K562 (cell line): Measurements from ENCODE around the gene RAB31. TPM values are rescaled to one million over a fixed set of nuclear protein-coding genes. Genes with fewer than 3 reads are reported as not detected.

Experiments used
- ATAC-seq: fragments of 200-7000 bp; cut with Tn5 transposase; 3 replicates; pipeline ENCODE4 v1.9.1; 2020; ENCODE audit warnings: moderate library complexity
- BruUV-seq: library from RNA; stranded (reverse); fragments of 400-500 nt; replicated peaks from 2 replicates; lab custom pipeline; 2021; lab: Mats Ljungman, UMichigan
- CTCF ChIA-PET: fragments of 300-600 bp; formaldehyde crosslinking; extraction: SDS; loops from one replicate; lab custom pipeline; 2021; ENCODE audit warnings: low intra/inter-chr PET ratio; lab: Yijun Ruan, JAX
- POLR2A ChIA-PET: fragments of 300-600, 350-650 bp; sonication (Branson Sonifier 250); formaldehyde crosslinking; extraction: SDS; loops from one replicate; lab custom pipeline; 2021; ENCODE audit warnings: antibody characterized with exemption, inconsistent platforms; lab: Yijun Ruan, JAX
- DNase-seq, 4 experiments: peaks; one replicate each; pipeline versions ENCODE4 v3.0.0 to v3.0.0-alpha.2; 2011 to 2018; ENCODE audit warnings: low spot score in 3 of 4, mixed read lengths in 3 of 4; ENCODE audit errors: extremely low read depth in 1 of 4
- FAIRE-seq: peaks from 2 replicates; lab custom pipeline; 2011; peaks lifted over from hg19 to GRCh38; lab: Jason Lieb, UNC
- H2AFZ ChIP-seq: 2 replicates; pipeline ENCODE4 v1.6.0; 2011; ENCODE audit warnings: low read depth, low read length, control low read depth, inconsistent platforms
- H3K27ac ChIP-seq: fragments of 200-600 bp; 3 replicates; pipeline ENCODE4 v1.8.0; 2011; ENCODE audit warnings: low read depth, mild to moderate bottlenecking, control low read depth, inconsistent platforms, low read length, moderate library complexity, mixed read lengths; ENCODE audit errors: extremely low read depth
- H3K27me3 ChIP-seq, 2 experiments: fragments of 300-600 bp in 1 of 2; 2 replicates in 1 of 2; 3 replicates in 1 of 2; pipeline versions ENCODE4 v1.6.0 to v1.8.0; 2011; ENCODE audit warnings: inconsistent platforms in 2 of 2, low read length in 2 of 2, mild to moderate bottlenecking in 1 of 2, mixed read lengths in 1 of 2, moderate library complexity in 1 of 2; ENCODE audit not compliant: control insufficient read depth in 2 of 2, insufficient read depth in 2 of 2
- H3K36me3 ChIP-seq: fragments of 300-600 bp; 3 replicates; pipeline ENCODE4 v1.8.0; 2011; ENCODE audit warnings: mild to moderate bottlenecking, low read length, inconsistent platforms; ENCODE audit not compliant: control insufficient read depth, insufficient read depth
- H3K4me1 ChIP-seq, 2 experiments: fragments of 200-600 bp in 1 of 2; replicated peaks in 1 of 2; 2 replicates in 1 of 2; 3 replicates in 1 of 2; pipeline versions ENCODE4 v1.5.1 to v1.8.0; 2011; ENCODE audit warnings: inconsistent platforms in 2 of 2, low read length in 2 of 2, mild to moderate bottlenecking in 1 of 2, mixed read lengths in 1 of 2, moderate library complexity in 1 of 2; ENCODE audit not compliant: control insufficient read depth in 2 of 2, insufficient read depth in 2 of 2
- H3K4me2 ChIP-seq: 2 replicates; pipeline ENCODE4 v1.6.1; 2011; ENCODE audit warnings: low read length, control low read depth, inconsistent platforms, mixed read lengths; ENCODE audit not compliant: insufficient read depth
- H3K4me3 ChIP-seq: fragments of 200-600 bp; sonication (generic), shearing (Covaris generic); 2 replicates; pipeline ENCODE4 v1.5.1; 2016; ENCODE audit warnings: control low read depth, inconsistent platforms
- H3K79me2 ChIP-seq: fragments of 200-600 bp; 3 replicates; pipeline ENCODE4 v1.8.0; 2011; ENCODE audit warnings: low read length, inconsistent platforms; ENCODE audit not compliant: control insufficient read depth, insufficient read depth
- H3K9ac ChIP-seq, 2 experiments: 2 replicates each; pipeline versions ENCODE4 v1.6.0 to v1.6.1; 2011; ENCODE audit warnings: low read depth in 2 of 2, low read length in 2 of 2, control low read depth in 1 of 2, inconsistent platforms in 1 of 2, mild to moderate bottlenecking in 1 of 2, mixed read lengths in 1 of 2; ENCODE audit not compliant: insufficient read depth in 1 of 2
- H3K9me1 ChIP-seq: one replicate; pipeline ENCODE4 v1.6.0; 2011; ENCODE audit warnings: inconsistent platforms, mild to moderate bottlenecking, low read length, moderate library complexity; ENCODE audit not compliant: control insufficient read depth, insufficient read depth
- H3K9me3 ChIP-seq: replicated peaks from 2 replicates; pipeline ENCODE4 v1.5.1; 2011; ENCODE audit warnings: low read depth, low read length, inconsistent platforms; ENCODE audit not compliant: control insufficient read depth, insufficient read depth
- H4K20me1 ChIP-seq: replicated peaks from 2 replicates; pipeline ENCODE4 v1.6.1; 2011; ENCODE audit warnings: low read length, inconsistent platforms, mixed read lengths; ENCODE audit not compliant: control insufficient read depth, insufficient read depth
- FOXP1 ChIP-seq: sonication (generic); formaldehyde crosslinking; IDR thresholded peaks from 2 replicates; pipeline ENCODE4 v1.8.0; 2022; ENCODE audit warnings: mild to moderate bottlenecking, missing genetic modification reagents
- SMARCE1 ChIP-seq: fragments of 450-650 bp; IDR thresholded peaks from 2 replicates; pipeline ENCODE4 v1.7.1; 2016; ENCODE audit warnings: mild to moderate bottlenecking
- ZNF143 ChIP-seq: sonication (generic); formaldehyde crosslinking; IDR thresholded peaks from 2 replicates; pipeline ENCODE4 v1.9.0; 2022; ENCODE audit warnings: mild to moderate bottlenecking, missing genetic modification reagents
- ZNF431 ChIP-seq: sonication (generic); formaldehyde crosslinking; IDR thresholded peaks from 2 replicates; pipeline ENCODE4 v1.8.0; 2022; ENCODE audit warnings: mild to moderate bottlenecking, missing genetic modification reagents
- WGBS: fragments of 100-300 bp; shearing (Covaris generic); methylation state at CpG from one replicate; pipeline ENCODE4 v1.1.6; 2016; ENCODE audit warnings: low coverage, mixed read lengths; ENCODE audit not compliant: insufficient coverage; ENCODE audit errors: missing lambda C conversion rate; 5-methylcytosine and 5-hydroxymethylcytosine counted together
- in situ Hi-C: fragments of 300-500 bp; cut with MboI; formaldehyde crosslinking; loops from 4 replicates; pipeline ENCODE4 v1.15.0; 2018; ENCODE audit warnings: inconsistent platforms, mixed read lengths
- intact Hi-C: fragments of 100-400 bp; cut with micrococcal nuclease; formaldehyde crosslinking; loops from 2 replicates; pipeline ENCODE4 v1.14.2; 2022
- polyA plus RNA-seq, 8 experiments: library from polyadenylated mRNA; depleted of rRNA in 4 of 8; stranded (reverse) in 5 of 8; unstranded in 3 of 8; fragments of >200 nt; fragmentation: Nextera tagmentation in 2 of 8; fragmentation: Illumina TruSeq in 1 of 8; extraction: Ambion mirVana in 2 of 8; extraction: Trizol in 1 of 8; gene quantifications; 2 replicates each; pipeline versions ENCODE4 v1.2.1 to v1.2.3, GENCODE V29; 2011 to 2014; ENCODE audit warnings: inconsistent platforms in 1 of 8, missing spikeins in 1 of 8
- total RNA-seq, 7 experiments: library from RNA; depleted of rRNA in 6 of 7; stranded (reverse); fragments of >200 nt in 6 of 7; fragmentation: Illumina TruSeq in 2 of 7; extraction: Trizol in 2 of 7; gene quantifications; 2 replicates each; pipeline versions ENCODE4 v1.2.1 to v1.2.3, GENCODE V29; 2011 to 2021; ENCODE audit warnings: low replicate concordance in 1 of 7
- TF ChIP-seq, protein P1 (sequence below), 3 experiments: IDR thresholded peaks in 2 of 3; conservative IDR thresholded peaks in 1 of 3; 2 replicates each; pipeline ENCODE4 v1.5.1; 2011 to 2012; ENCODE audit warnings: low read length in 3 of 3, mild to moderate bottlenecking in 3 of 3, control low read depth in 2 of 3, improper control_type of control experiment in 1 of 3, inconsistent platforms in 1 of 3, low read depth in 1 of 3, mixed read lengths in 1 of 3, moderate library complexity in 1 of 3; ENCODE audit not compliant: insufficient read depth in 2 of 3
- TF ChIP-seq, protein P2 (sequence below): fragments of 450-650 bp; IDR thresholded peaks from 2 replicates; pipeline ENCODE4 v1.6.1; 2016; ENCODE audit warnings: antibody characterized with exemption
- TF ChIP-seq, protein P3 (sequence below): sonication (generic); formaldehyde crosslinking; IDR thresholded peaks from 2 replicates; pipeline ENCODE4 v1.8.0; 2023; ENCODE audit warnings: mild to moderate bottlenecking, missing genetic modification reagents

The RAB31 gene
- total and polyA plus RNA-seq, 9 of the 15 experiments (the other 6 are each of a cell fraction or from before 2014, with no cell fraction given), result 20.7 to 70.4 (median 41.3) TPM

DNA sequence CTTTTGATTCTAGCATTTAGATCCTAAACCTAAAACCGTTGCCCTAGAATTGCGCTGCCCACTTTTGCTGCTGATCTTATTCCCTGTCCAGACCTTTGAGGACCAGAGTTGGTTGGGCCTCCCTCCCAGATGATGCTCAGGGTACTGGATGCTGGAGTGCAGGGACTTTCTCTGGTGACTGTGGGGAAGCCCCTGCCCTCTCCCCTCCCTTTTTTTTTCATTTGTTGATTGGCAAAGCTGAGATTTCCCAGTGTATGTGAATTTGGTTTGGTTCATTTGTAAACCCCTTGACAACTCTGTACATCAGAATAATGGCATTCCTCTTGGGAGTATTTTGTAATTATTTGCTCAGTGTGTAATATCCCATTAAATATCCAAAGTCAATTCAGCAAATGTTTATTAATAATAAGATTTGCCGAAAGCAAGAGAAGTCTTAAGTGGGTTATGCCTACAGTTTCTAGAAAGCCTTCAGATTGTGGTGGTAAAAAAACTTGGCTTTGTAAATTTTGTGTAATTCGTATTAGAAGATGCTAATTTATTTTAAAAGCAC, 28.3 kb downstream of the RAB31 start:
- H2AFZ ChIP-seq, result no peak overlapping the region
- BruUV-seq, result no TSS peak
- H3K9ac ChIP-seq, result no peak overlapping the region
- no peak overlapping the region for H3K4me2 ChIP-seq
- no peaks in the 10 kb centered on the region for H3K9me1 ChIP-seq
- in situ Hi-C loops, result no loop called here
- peaks cover 6% of the 10 kb centered on the region; the same call in 1 of the 3 replicates for H3K79me2 ChIP-seq
- no peak for DNase-seq
- TF ChIP-seq ZNF143 (CRISPR knock-in tag) (no peak), ZNF431 (CRISPR knock-in tag) (no peak), FOXP1 (CRISPR knock-in tag) (no peak), SMARCE1 (no peak)
- TF ChIP-seq, protein P1, sequence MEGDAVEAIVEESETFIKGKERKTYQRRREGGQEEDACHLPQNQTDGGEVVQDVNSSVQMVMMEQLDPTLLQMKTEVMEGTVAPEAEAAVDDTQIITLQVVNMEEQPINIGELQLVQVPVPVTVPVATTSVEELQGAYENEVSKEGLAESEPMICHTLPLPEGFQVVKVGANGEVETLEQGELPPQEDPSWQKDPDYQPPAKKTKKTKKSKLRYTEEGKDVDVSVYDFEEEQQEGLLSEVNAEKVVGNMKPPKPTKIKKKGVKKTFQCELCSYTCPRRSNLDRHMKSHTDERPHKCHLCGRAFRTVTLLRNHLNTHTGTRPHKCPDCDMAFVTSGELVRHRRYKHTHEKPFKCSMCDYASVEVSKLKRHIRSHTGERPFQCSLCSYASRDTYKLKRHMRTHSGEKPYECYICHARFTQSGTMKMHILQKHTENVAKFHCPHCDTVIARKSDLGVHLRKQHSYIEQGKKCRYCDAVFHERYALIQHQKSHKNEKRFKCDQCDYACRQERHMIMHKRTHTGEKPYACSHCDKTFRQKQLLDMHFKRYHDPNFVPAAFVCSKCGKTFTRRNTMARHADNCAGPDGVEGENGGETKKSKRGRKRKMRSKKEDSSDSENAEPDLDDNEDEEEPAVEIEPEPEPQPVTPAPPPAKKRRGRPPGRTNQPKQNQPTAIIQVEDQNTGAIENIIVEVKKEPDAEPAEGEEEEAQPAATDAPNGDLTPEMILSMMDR (IDR thresholded peaks at IDR 0.05 in 2 of 3, conservative IDR thresholded peaks at IDR 0.05 in 1 of 3; ENCODE audit: insufficient read depth in 2 of 3, low read depth in 1 of 3, low read length in 3 of 3), result no peak
- TF ChIP-seq, protein P2, sequence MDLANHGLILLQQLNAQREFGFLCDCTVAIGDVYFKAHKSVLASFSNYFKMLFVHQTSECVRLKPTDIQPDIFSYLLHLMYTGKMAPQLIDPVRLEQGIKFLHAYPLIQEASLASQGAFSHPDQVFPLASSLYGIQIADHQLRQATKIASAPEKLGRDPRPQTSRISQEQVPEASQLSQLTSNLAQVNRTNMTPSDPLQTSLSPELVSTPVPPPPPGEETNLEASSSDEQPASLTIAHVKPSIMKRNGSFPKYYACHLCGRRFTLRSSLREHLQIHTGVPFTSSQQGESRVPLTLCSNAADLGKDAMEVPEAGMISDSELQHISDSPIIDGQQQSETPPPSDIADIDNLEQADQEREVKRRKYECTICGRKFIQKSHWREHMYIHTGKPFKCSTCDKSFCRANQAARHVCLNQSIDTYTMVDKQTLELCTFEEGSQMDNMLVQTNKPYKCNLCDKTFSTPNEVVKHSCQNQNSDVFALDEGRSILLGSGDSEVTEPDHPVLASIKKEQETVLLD, result no peak
- TF ChIP-seq, protein P3, sequence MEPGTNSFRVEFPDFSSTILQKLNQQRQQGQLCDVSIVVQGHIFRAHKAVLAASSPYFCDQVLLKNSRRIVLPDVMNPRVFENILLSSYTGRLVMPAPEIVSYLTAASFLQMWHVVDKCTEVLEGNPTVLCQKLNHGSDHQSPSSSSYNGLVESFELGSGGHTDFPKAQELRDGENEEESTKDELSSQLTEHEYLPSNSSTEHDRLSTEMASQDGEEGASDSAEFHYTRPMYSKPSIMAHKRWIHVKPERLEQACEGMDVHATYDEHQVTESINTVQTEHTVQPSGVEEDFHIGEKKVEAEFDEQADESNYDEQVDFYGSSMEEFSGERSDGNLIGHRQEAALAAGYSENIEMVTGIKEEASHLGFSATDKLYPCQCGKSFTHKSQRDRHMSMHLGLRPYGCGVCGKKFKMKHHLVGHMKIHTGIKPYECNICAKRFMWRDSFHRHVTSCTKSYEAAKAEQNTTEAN, result no peak
- TF ChIP-seq, all 486 proteins: peak for 0
- ATAC-seq (no peak), FAIRE-seq (no peak)
- Histone ChIP-seq H4K20me1 (no peaks in the 10 kb centered on the region), H3K4me1 (peaks cover 7 to 17% of the 10 kb centered on the region in 2 experiments), H3K27ac (no peak overlapping the region), H3K27me3 (no peaks in the 10 kb centered on the region), H3K36me3 (peaks cover 19% of the 10 kb centered on the region; the same call in 2 of the 3 replicates), H3K4me3 (no peak overlapping the region), H3K9me3 (no peaks in the 10 kb centered on the region)
- intact Hi-C loops, result no loop called here
- WGBS, result 44% methylated on average over 4 of the region's 4 CpGs
- ChIA-PET POLR2A (no interaction called here), CTCF (no interaction called here)
